WTC11 (cell line): ENCODE results near the gene HIBADH. TPM values are rescaled to one million over a fixed set of nuclear protein-coding genes. Genes with fewer than 3 reads are reported as not detected.

Source experiments
- ATAC-seq: fragments of 200-7000 bp; cut with Tn5 transposase; 2 replicates; pipeline ENCODE4 v1.10.0; 2021; ENCODE audit warnings: mild to moderate bottlenecking, moderate library complexity
- CTCF ChIA-PET: fragments of 300-600 bp; sonication (Branson Sonifier 250); formaldehyde crosslinking; loops from one replicate; lab custom pipeline; 2021; ENCODE audit warnings: antibody characterized with exemption; lab: Charles Lee
- POLR2A ChIA-PET: fragments of 350-600 bp; sonication (Branson Sonifier 250); formaldehyde crosslinking; loops from one replicate; lab custom pipeline; 2021; ENCODE audit warnings: antibody characterized with exemption; lab: Charles Lee
- DNase-seq: peaks from one replicate; pipeline ENCODE4 v3.0.0; 2021; ENCODE audit warnings: low spot score
- H3K27ac Mint-ChIP-seq: 2 replicates; pipeline ENCODE4 v1.8.0; 2021; ENCODE audit warnings: mixed read lengths
- H3K27me3 Mint-ChIP-seq: 2 replicates; pipeline ENCODE4 v1.8.0; 2021; ENCODE audit warnings: low read depth, mild to moderate bottlenecking, moderate library complexity, mixed read lengths
- H3K36me3 Mint-ChIP-seq: 2 replicates; pipeline ENCODE4 v1.8.0; 2021; ENCODE audit warnings: mixed read lengths
- H3K4me1 Mint-ChIP-seq: 2 replicates; pipeline ENCODE4 v1.8.0; 2022; ENCODE audit warnings: mixed read lengths
- H3K4me3 Mint-ChIP-seq: 2 replicates; pipeline ENCODE4 v1.8.0; 2021; ENCODE audit warnings: mild to moderate bottlenecking, moderate library complexity, mixed read lengths
- H3K9me3 Mint-ChIP-seq: 2 replicates; pipeline ENCODE4 v1.8.0; 2021; ENCODE audit warnings: mixed read lengths
- AR ChIP-seq: fragments of 250-450 bp; sonication (Bioruptor Pico); IDR thresholded peaks from 2 replicates; pipeline ENCODE4 v1.9.0; 2021; ENCODE audit warnings: mild to moderate bottlenecking
- ATF1 ChIP-seq: sonication (generic); formaldehyde crosslinking; IDR thresholded peaks from 2 replicates; pipeline ENCODE4 v1.8.1; 2023; ENCODE audit warnings: mild to moderate bottlenecking, moderate library complexity, missing genetic modification reagents
- CBFB ChIP-seq: sonication (generic); formaldehyde crosslinking; IDR thresholded peaks from 2 replicates; pipeline ENCODE4 v1.8.1; 2022; ENCODE audit warnings: mild to moderate bottlenecking, low read depth, missing genetic modification reagents
- FOXJ3 ChIP-seq: sonication (generic); formaldehyde crosslinking; IDR thresholded peaks from 2 replicates; pipeline ENCODE4 v1.9.0; 2021; ENCODE audit warnings: missing genetic modification reagents, mild to moderate bottlenecking, borderline replicate concordance
- FOXK1 ChIP-seq: sonication (generic); formaldehyde crosslinking; IDR thresholded peaks from 2 replicates; pipeline ENCODE4 v1.8.0; 2022; ENCODE audit warnings: mild to moderate bottlenecking, moderate library complexity, missing genetic modification reagents
- FOXP4 ChIP-seq: sonication (generic); formaldehyde crosslinking; IDR thresholded peaks from 2 replicates; pipeline ENCODE4 v1.8.0; 2022; ENCODE audit warnings: mild to moderate bottlenecking, missing genetic modification reagents
- GRHL2 ChIP-seq: fragments of 250-450 bp; sonication (Bioruptor Pico); IDR thresholded peaks from 2 replicates; pipeline ENCODE4 v1.8.0; 2022; ENCODE audit warnings: mild to moderate bottlenecking, moderate library complexity; ENCODE audit not compliant: insufficient replicate concordance, severe bottlenecking
- NFE2L1 ChIP-seq: sonication (generic); formaldehyde crosslinking; IDR thresholded peaks from 2 replicates; pipeline ENCODE4 v1.8.1; 2023; ENCODE audit warnings: missing genetic modification reagents
- NFYB ChIP-seq: sonication (generic); formaldehyde crosslinking; conservative IDR thresholded peaks from 2 replicates; pipeline ENCODE4 v1.8.0; 2022; ENCODE audit warnings: low read depth, missing genetic modification reagents
- NR1H2 ChIP-seq: sonication (generic); formaldehyde crosslinking; IDR thresholded peaks from 2 replicates; pipeline ENCODE4 v1.9.0; 2021; ENCODE audit warnings: mild to moderate bottlenecking, moderate library complexity, missing genetic modification reagents
- NR2C2 ChIP-seq: sonication (generic); formaldehyde crosslinking; IDR thresholded peaks from 2 replicates; pipeline ENCODE4 v1.8.0; 2022; ENCODE audit warnings: mild to moderate bottlenecking, missing genetic modification reagents
- SP1 ChIP-seq: sonication (generic); formaldehyde crosslinking; conservative IDR thresholded peaks from 2 replicates; pipeline ENCODE4 v1.8.1; 2022; ENCODE audit warnings: missing genetic modification reagents
- TEAD4 ChIP-seq: sonication (generic); formaldehyde crosslinking; IDR thresholded peaks from 2 replicates; pipeline ENCODE4 v1.8.0; 2022; ENCODE audit warnings: mild to moderate bottlenecking, missing genetic modification reagents
- ZNF138 ChIP-seq: sonication (generic); formaldehyde crosslinking; conservative IDR thresholded peaks from 2 replicates; pipeline ENCODE4 v1.8.1; 2022; ENCODE audit warnings: mild to moderate bottlenecking, moderate library complexity, missing genetic modification reagents
- ZNF317 ChIP-seq: sonication (generic); formaldehyde crosslinking; IDR thresholded peaks from 2 replicates; pipeline ENCODE4 v1.8.1; 2023; ENCODE audit warnings: low read depth, mild to moderate bottlenecking, moderate library complexity, missing genetic modification reagents, borderline replicate concordance
- total RNA-seq: library from RNA; stranded (reverse); gene quantifications from 3 replicates; pipeline ENCODE4 v1.2.3, GENCODE V29; 2021
- TF ChIP-seq, protein P1 (sequence below): sonication (generic); formaldehyde crosslinking; IDR thresholded peaks from 2 replicates; pipeline ENCODE4 v1.8.1; 2023; ENCODE audit warnings: mild to moderate bottlenecking, missing genetic modification reagents, moderate library complexity
- TF ChIP-seq, protein P2 (sequence below): sonication (generic); formaldehyde crosslinking; IDR thresholded peaks from 2 replicates; pipeline ENCODE4 v1.8.1; 2023; ENCODE audit warnings: mild to moderate bottlenecking, moderate library complexity, missing genetic modification reagents
- TF ChIP-seq, protein P3 (sequence below): sonication (generic); formaldehyde crosslinking; IDR thresholded peaks from 2 replicates; pipeline ENCODE4 v1.8.0; 2023; ENCODE audit warnings: missing genetic modification reagents, mild to moderate bottlenecking, borderline replicate concordance
- TF ChIP-seq, protein P4 (sequence below): sonication (generic); formaldehyde crosslinking; conservative IDR thresholded peaks from 2 replicates; pipeline ENCODE4 v1.8.1; 2022; ENCODE audit warnings: mild to moderate bottlenecking, missing genetic modification reagents

Gene HIBADH
- total RNA-seq, 1 experiment from 2014 or later, result 27.9 TPM

GRCh38 chr7:27515933-27516332 lies 146.8 kb downstream of the HIBADH start:
- ATAC-seq, result peak; percentile 84
- 0 out of 2 replicates have a peak overlapping the region, but pooled peaks have one; percentile 1 for H3K27ac Mint-ChIP-seq
- no peak for DNase-seq
- no peaks in the 10 kb centered on the region for H3K36me3 Mint-ChIP-seq
- CTCF ChIA-PET, result no interaction called here
- TF ChIP-seq NFE2L1 (CRISPR knock-in tag), result no peak
- no peak for TF ChIP-seq FOXK1
- TF ChIP-seq, protein P1, sequence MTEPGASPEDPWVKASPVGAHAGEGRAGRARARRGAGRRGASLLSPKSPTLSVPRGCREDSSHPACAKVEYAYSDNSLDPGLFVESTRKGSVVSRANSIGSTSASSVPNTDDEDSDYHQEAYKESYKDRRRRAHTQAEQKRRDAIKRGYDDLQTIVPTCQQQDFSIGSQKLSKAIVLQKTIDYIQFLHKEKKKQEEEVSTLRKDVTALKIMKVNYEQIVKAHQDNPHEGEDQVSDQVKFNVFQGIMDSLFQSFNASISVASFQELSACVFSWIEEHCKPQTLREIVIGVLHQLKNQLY, result no peak
- TF ChIP-seq, protein P2, sequence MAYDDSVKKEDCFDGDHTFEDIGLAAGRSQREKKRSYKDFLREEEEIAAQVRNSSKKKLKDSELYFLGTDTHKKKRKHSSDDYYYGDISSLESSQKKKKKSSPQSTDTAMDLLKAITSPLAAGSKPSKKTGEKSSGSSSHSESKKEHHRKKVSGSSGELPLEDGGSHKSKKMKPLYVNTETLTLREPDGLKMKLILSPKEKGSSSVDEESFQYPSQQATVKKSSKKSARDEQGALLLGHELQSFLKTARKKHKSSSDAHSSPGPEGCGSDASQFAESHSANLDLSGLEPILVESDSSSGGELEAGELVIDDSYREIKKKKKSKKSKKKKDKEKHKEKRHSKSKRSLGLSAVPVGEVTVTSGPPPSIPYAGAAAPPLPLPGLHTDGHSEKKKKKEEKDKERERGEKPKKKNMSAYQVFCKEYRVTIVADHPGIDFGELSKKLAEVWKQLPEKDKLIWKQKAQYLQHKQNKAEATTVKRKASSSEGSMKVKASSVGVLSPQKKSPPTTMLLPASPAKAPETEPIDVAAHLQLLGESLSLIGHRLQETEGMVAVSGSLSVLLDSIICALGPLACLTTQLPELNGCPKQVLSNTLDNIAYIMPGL (CRISPR knock-in tag), result no peak
- TF ChIP-seq CBFB (CRISPR knock-in tag), result no peak
- TF ChIP-seq, protein P3, sequence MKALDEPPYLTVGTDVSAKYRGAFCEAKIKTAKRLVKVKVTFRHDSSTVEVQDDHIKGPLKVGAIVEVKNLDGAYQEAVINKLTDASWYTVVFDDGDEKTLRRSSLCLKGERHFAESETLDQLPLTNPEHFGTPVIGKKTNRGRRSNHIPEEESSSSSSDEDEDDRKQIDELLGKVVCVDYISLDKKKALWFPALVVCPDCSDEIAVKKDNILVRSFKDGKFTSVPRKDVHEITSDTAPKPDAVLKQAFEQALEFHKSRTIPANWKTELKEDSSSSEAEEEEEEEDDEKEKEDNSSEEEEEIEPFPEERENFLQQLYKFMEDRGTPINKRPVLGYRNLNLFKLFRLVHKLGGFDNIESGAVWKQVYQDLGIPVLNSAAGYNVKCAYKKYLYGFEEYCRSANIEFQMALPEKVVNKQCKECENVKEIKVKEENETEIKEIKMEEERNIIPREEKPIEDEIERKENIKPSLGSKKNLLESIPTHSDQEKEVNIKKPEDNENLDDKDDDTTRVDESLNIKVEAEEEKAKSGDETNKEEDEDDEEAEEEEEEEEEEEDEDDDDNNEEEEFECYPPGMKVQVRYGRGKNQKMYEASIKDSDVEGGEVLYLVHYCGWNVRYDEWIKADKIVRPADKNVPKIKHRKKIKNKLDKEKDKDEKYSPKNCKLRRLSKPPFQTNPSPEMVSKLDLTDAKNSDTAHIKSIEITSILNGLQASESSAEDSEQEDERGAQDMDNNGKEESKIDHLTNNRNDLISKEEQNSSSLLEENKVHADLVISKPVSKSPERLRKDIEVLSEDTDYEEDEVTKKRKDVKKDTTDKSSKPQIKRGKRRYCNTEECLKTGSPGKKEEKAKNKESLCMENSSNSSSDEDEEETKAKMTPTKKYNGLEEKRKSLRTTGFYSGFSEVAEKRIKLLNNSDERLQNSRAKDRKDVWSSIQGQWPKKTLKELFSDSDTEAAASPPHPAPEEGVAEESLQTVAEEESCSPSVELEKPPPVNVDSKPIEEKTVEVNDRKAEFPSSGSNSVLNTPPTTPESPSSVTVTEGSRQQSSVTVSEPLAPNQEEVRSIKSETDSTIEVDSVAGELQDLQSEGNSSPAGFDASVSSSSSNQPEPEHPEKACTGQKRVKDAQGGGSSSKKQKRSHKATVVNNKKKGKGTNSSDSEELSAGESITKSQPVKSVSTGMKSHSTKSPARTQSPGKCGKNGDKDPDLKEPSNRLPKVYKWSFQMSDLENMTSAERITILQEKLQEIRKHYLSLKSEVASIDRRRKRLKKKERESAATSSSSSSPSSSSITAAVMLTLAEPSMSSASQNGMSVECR (CRISPR knock-in tag), result no peak
- TF ChIP-seq ATF1, result no peak
- no peak for TF ChIP-seq NR1H2 (CRISPR knock-in tag)
- no peak for TF ChIP-seq NR2C2 (CRISPR knock-in tag)
- TF ChIP-seq NFYB (CRISPR knock-in tag), result no peak
- TF ChIP-seq FOXJ3 (CRISPR knock-in tag), result no peak
- no peak for TF ChIP-seq GRHL2
- no peak overlapping the region for H3K4me3 Mint-ChIP-seq
- H3K27me3 Mint-ChIP-seq, result peaks cover 50% of the 10 kb centered on the region
- peaks cover 21% of the 10 kb centered on the region for H3K4me1 Mint-ChIP-seq
- POLR2A ChIA-PET, result no interaction called here
- H3K9me3 Mint-ChIP-seq, result no peaks in the 10 kb centered on the region

DNA sequence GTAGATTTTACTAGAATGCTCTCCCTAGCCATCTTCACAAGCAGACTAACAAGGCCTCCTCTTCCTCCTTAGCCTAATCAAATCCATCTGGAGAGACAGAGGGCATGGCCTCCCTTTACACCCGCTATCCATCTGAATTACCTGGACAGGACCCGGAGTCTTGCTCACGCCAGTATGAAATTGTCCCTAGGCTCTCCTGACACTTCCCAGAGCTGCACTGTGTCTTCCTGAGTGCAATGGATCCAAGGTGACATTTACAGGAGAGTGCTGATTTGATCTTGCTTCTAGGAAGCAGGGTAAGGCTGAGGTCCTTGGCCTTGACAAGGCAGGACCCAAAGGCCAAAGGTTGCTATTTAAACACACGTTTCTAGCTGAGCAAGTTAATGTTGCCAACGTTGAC lies 147.8 kb downstream of the HIBADH start:
- H3K4me3 Mint-ChIP-seq, result no peak overlapping the region
- ChIA-PET CTCF (interaction anchor here (0.7 kb wide), 1 partner anchor 60 kb away, joined by 3 read pairs; no protein-coding TSS in a partner anchor), POLR2A (interaction anchor here (0.7 kb wide), 2 partner anchors 29 to 598 kb away, joined by 3 to 6 read pairs; no protein-coding TSS in a partner anchor)
- H3K36me3 Mint-ChIP-seq, result no peaks in the 10 kb centered on the region
- H3K27ac Mint-ChIP-seq, result no peak overlapping the region
- peaks cover 45% of the 10 kb centered on the region for H3K27me3 Mint-ChIP-seq
- DNase-seq, result no peak
- H3K9me3 Mint-ChIP-seq, result no peaks in the 10 kb centered on the region
- ATAC-seq, result no peak
- peaks cover 29% of the 10 kb centered on the region for H3K4me1 Mint-ChIP-seq
- no peak for TF ChIP-seq ZNF317 (CRISPR knock-in tag)
- TF ChIP-seq, protein P2 (CRISPR knock-in tag), result no peak
- TF ChIP-seq SP1 (CRISPR knock-in tag), result no peak
- TF ChIP-seq, protein P4, sequence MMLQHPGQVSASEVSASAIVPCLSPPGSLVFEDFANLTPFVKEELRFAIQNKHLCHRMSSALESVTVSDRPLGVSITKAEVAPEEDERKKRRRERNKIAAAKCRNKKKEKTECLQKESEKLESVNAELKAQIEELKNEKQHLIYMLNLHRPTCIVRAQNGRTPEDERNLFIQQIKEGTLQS (CRISPR knock-in tag), result no peak
- no peak for TF ChIP-seq FOXP4 (CRISPR knock-in tag)
- no peak for TF ChIP-seq TEAD4
- no peak for TF ChIP-seq AR (CRISPR knock-in tag)
- no peak for TF ChIP-seq ZNF138
